Breast epithelium (tissue), 4 donors: Measurements from ENCODE around the gene OTUD7B. TPM values are rescaled to one million over a fixed set of nuclear protein-coding genes. Genes with fewer than 3 reads are reported as not detected.

Experiments used
- DNase-seq, 2 donors: peaks; one replicate each; pipeline ENCODE4 v3.0.0-alpha.2; 2019; ENCODE audit warnings: low spot score in 2 of 2
- H3K27ac ChIP-seq, 2 donors: fragments of 200-600 bp; sonication (generic) in 1 of 2; one replicate each; pipeline ENCODE4 v1.5.1; 2016 to 2019; ENCODE audit warnings: mild to moderate bottlenecking in 1 of 2
- H3K27me3 ChIP-seq, 2 donors: fragments of 200-600 bp; sonication (generic) in 1 of 2; one replicate each; pipeline versions ENCODE4 v1.5.1 to v1.6.0; 2017 to 2019; ENCODE audit warnings: control low read depth in 1 of 2, mild to moderate bottlenecking in 1 of 2
- H3K36me3 ChIP-seq: fragments of 200-600 bp; one replicate; pipeline ENCODE4 v1.5.1; 2019
- H3K4me1 ChIP-seq, 2 donors: fragments of 200-600 bp; sonication (generic); one replicate each; pipeline ENCODE4 v1.5.1; 2016 to 2019; ENCODE audit warnings: control low read depth in 1 of 2
- H3K4me3 ChIP-seq, 3 donors: fragments of 200-600 bp; sonication (generic); 1 replicate in 2 of 3; 2 replicates in 1 of 3; pipeline ENCODE4 v1.5.1; 2016 to 2019; ENCODE audit warnings: mild to moderate bottlenecking in 3 of 3, moderate library complexity in 2 of 3
- H3K9me3 ChIP-seq, 2 donors: fragments of 200-600 bp; sonication (generic) in 1 of 2; one replicate each; pipeline ENCODE4 v1.5.1; 2016 to 2019; ENCODE audit warnings: control low read depth in 1 of 2
- POLR2A ChIP-seq: fragments of 450-650 bp; IDR thresholded peaks from one replicate; pipeline ENCODE4 v1.6.1; 2016; ENCODE audit warnings: antibody characterized with exemption, mild to moderate bottlenecking, moderate library complexity
- POLR2AphosphoS5 ChIP-seq, 3 donors: sonication (generic); formaldehyde crosslinking; IDR thresholded peaks; one replicate each; pipeline ENCODE4 v1.6.1; 2017; ENCODE audit warnings: antibody characterized with exemption in 3 of 3
- intact Hi-C: fragments of 100-400 bp; cut with DNase I; formaldehyde crosslinking; loops from one replicate; pipeline ENCODE4 v1.15.1; 2023; ENCODE audit warnings: low total_unique reads
- total RNA-seq, 3 donors: library from RNA; depleted of rRNA; stranded (reverse); fragments of >200 nt; gene quantifications; one replicate each; pipeline ENCODE4 v1.1.0, GENCODE V29; 2016
- TF ChIP-seq, protein P1 (sequence below), 3 donors: fragments of 450-650 bp; IDR thresholded peaks; one replicate each; pipeline ENCODE4 v1.5.1; 2016 to 2017; ENCODE audit warnings: antibody characterized with exemption in 3 of 3, mild to moderate bottlenecking in 3 of 3, moderate library complexity in 3 of 3

The OTUD7B gene
- total RNA-seq, 3 donors from 2014 or later, result 22.0 to 32.8 (median 28.1) TPM

DNA sequence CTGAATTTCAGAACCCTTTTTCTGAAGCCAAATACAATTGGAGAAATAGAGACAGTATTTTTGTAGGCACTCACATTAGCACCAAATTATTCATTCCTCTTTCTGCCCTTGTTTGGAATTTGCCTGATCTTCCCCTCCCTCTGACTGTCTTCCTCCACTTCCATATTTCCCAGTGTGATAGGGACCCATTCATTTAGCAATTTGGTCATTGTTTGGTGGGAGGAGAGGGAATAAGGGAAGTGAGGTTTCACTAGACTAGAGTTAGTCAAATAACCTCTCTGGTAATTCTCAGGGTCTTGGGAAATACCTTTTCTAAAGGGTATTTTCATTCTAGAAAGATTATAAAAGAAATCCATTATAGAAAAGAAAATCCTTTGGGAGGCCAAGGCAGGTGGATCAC, 42.9 kb downstream of the OTUD7B start:
- no peak overlapping the region for H3K4me3 ChIP-seq
- H3K9me3 ChIP-seq, result no peaks in the 10 kb centered on the region
- no peaks in the 10 kb centered on the region for H3K27me3 ChIP-seq
- intact Hi-C loops, result no loop called here
- H3K4me1 ChIP-seq, result peaks cover 0 to 4% of the 10 kb centered on the region in 2 donors
- no peaks in the 10 kb centered on the region for H3K36me3 ChIP-seq
- TF ChIP-seq POLR2AphosphoS5 (IDR thresholded peaks at IDR 0.05), result no peak
- TF ChIP-seq, protein P1, sequence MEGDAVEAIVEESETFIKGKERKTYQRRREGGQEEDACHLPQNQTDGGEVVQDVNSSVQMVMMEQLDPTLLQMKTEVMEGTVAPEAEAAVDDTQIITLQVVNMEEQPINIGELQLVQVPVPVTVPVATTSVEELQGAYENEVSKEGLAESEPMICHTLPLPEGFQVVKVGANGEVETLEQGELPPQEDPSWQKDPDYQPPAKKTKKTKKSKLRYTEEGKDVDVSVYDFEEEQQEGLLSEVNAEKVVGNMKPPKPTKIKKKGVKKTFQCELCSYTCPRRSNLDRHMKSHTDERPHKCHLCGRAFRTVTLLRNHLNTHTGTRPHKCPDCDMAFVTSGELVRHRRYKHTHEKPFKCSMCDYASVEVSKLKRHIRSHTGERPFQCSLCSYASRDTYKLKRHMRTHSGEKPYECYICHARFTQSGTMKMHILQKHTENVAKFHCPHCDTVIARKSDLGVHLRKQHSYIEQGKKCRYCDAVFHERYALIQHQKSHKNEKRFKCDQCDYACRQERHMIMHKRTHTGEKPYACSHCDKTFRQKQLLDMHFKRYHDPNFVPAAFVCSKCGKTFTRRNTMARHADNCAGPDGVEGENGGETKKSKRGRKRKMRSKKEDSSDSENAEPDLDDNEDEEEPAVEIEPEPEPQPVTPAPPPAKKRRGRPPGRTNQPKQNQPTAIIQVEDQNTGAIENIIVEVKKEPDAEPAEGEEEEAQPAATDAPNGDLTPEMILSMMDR (IDR thresholded peaks at IDR 0.05), result no peak
- TF ChIP-seq POLR2A, result no peak
- H3K27ac ChIP-seq, result no peak overlapping the region
- DNase-seq, result no peak

DNA sequence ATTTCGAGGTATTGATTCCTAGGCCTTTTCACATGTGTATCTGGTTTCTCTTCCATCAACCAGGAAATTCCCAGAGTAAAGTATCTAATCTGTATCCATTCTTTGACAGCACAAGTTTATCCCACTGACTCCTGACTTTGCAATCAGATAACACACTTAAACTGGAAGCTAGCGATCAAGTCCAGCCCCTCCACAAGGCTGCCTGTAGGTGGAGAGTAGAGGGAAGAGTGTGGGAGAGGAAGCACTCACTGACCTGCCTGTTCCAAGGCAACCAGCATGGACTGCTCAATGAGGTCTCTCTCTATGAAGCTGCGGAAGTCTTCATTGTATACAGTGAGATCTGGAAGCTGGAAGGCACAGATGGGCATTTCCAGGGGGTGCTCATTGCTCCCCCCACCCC, 43.5 kb downstream of the OTUD7B start:
- Histone ChIP-seq H3K9me3 (no peaks in the 10 kb centered on the region), H3K36me3 (no peaks in the 10 kb centered on the region), H3K4me3 (no peak overlapping the region), H3K27me3 (no peaks in the 10 kb centered on the region), H3K4me1 (peaks cover 0 to 10% of the 10 kb centered on the region in 2 donors), H3K27ac (no peak overlapping the region)
- intact Hi-C loops, result no loop called here
- no peak for DNase-seq
- TF ChIP-seq POLR2AphosphoS5 (IDR thresholded peaks at IDR 0.05) (no peak), POLR2A (no peak)
- TF ChIP-seq, protein P1 (IDR thresholded peaks at IDR 0.05), result no peak

DNA sequence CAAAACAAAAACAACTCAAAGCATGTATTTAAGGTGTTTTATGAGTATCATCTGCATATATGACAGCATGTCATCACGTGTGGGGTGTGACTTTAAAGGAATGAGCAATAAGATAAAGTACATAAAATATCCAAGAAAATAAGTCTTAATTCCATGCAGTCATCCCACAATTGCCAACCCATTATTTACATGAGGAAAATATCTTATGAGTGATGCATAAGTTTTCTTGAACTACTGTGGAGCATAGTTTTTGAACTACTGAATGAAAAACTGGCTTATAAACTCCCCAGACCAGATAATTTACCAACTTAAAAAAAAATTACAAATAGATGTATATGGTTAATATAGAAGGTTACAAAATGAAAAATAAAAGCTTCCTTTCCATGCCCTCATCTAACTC, 44.1 kb downstream of the OTUD7B start:
- no peak overlapping the region for H3K4me3 ChIP-seq
- H3K27me3 ChIP-seq, result no peaks in the 10 kb centered on the region
- H3K9me3 ChIP-seq, result no peaks in the 10 kb centered on the region
- H3K4me1 ChIP-seq, result peaks cover 0 to 10% of the 10 kb centered on the region in 2 donors
- no peaks in the 10 kb centered on the region for H3K36me3 ChIP-seq
- DNase-seq, result no peak
- intact Hi-C loops, result no loop called here
- TF ChIP-seq POLR2AphosphoS5 (IDR thresholded peaks at IDR 0.05), result no peak
- no peak for TF ChIP-seq POLR2A
- TF ChIP-seq, protein P1 (IDR thresholded peaks at IDR 0.05), result no peak
- H3K27ac ChIP-seq, result no peak overlapping the region

DNA sequence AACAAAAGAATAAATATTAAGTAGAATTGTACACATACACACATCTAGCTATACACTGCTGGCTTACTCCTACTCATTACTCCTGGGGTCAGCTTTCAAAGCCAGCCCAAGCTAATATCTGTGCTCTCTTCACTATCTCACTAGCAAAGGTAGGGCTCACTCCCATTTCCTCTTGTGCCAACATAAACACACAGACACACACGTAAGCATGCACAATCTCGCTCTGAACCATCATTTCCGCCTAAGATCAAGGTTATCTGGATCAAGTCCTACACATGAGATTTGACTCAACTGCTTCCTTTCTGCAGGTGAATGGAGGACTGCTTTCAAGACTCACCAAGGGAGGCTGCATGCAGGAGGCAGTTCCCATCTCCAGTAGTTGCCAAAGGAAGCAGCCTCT, 45.1 kb downstream of the OTUD7B start:
- Histone ChIP-seq H3K4me3 (no peak overlapping the region), H3K36me3 (no peaks in the 10 kb centered on the region), H3K9me3 (no peaks in the 10 kb centered on the region), H3K4me1 (peaks cover 0 to 10% of the 10 kb centered on the region in 2 donors), H3K27ac (no peak overlapping the region), H3K27me3 (no peaks in the 10 kb centered on the region)
- intact Hi-C loops, result no loop called here
- no peak for TF ChIP-seq POLR2AphosphoS5 (IDR thresholded peaks at IDR 0.05)
- TF ChIP-seq, protein P1 (IDR thresholded peaks at IDR 0.05), result no peak
- no peak for TF ChIP-seq POLR2A
- DNase-seq, result no peak

DNA sequence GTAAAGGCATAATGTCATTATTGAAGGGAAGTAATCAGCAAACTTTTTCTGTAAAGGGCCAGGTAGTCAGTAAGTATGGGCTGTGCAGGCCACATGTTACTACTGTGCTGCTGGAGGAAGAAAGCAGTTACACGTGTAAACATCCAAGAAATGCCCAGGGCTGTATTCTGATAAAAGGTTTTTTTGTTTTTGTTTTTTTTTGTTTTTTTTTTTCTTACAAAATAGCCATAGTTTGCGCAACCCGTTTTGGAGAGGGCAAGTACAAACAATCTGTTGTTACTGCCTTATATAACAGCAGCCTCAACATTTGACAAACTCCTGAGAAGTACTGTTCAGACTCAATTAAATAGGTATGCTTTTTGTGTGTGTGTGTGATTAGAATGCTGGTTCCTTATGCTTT, 47.2 kb downstream of the OTUD7B start:
- intact Hi-C loops, result no loop called here
- Histone ChIP-seq H3K27ac (peak overlapping the region; percentile 60 to 72), H3K27me3 (no peaks in the 10 kb centered on the region), H3K4me1 (peaks cover 0 to 10% of the 10 kb centered on the region in 2 donors), H3K4me3 (no peak overlapping the region), H3K9me3 (no peaks in the 10 kb centered on the region), H3K36me3 (no peaks in the 10 kb centered on the region)
- DNase-seq, result no peak
- TF ChIP-seq, protein P1 (IDR thresholded peaks at IDR 0.05), result no peak
- no peak for TF ChIP-seq POLR2AphosphoS5 (IDR thresholded peaks at IDR 0.05)
- TF ChIP-seq POLR2A, result no peak
